Liver (tissue), 3 donors: Measurements from ENCODE around the gene PARD3.

ENCODE experiments used
- CTCF ChIP-seq: fragments of 150-350 bp; IDR thresholded peaks from 2 replicates; pipeline ENCODE4 v1.5.1; 2017; ENCODE audit warnings: improper control_type of control experiment, low read depth, low read length; ENCODE audit not compliant: missing input control
- GABPA ChIP-seq, 2 donors: IDR thresholded peaks in 1 of 2; conservative IDR thresholded peaks in 1 of 2; 2 replicates each; pipeline ENCODE4 v1.6.1; 2016; ENCODE audit warnings: antibody characterized with exemption in 2 of 2, mild to moderate bottlenecking in 1 of 2, moderate library complexity in 1 of 2
- JUND ChIP-seq, 2 donors: IDR thresholded peaks; 2 replicates each; pipeline ENCODE4 v1.6.1; 2016; ENCODE audit warnings: antibody characterized with exemption in 2 of 2
- MAX ChIP-seq: IDR thresholded peaks from 2 replicates; pipeline ENCODE4 v1.6.1; 2016; ENCODE audit warnings: antibody characterized with exemption
- donor health status: healthy.
- donor health status: healthy.

GRCh38 chr10:34184397-34184796 lies 630.7 kb downstream of the PARD3 start:
- no peak for TF ChIP-seq CTCF
- TF ChIP-seq MAX = no peak
- no peak for TF ChIP-seq GABPA (IDR thresholded peaks at IDR 0.05 in 1 of 2, conservative IDR thresholded peaks at IDR 0.05 in 1 of 2)
- no peak for TF ChIP-seq JUND (IDR thresholded peaks at IDR 0.05)
